Measurements from ENCODE around the gene SFXN4. TPM values are rescaled to one million over a fixed set of nuclear protein-coding genes. Genes with fewer than 3 reads are reported as not detected.

Gene SFXN4
- total and polyA plus RNA-seq, 2 of the 13 experiments (the other 11 are each of a cell fraction or from before 2014, with no cell fraction given): 47.7 to 64.9 TPM

GRCh38 chr10:119178372-119179119 lies 13.0 kb upstream of the SFXN4 start, which contains the start of gene PRDX3 (continued):
- TF ChIP-seq SMARCE1 (IDR thresholded peaks at IDR 0.05; ENCODE audit: borderline replicate concordance): no peak
- TF ChIP-seq DRAP1 (CRISPR knock-in tag; IDR thresholded peaks at IDR 0.05): peak; percentile 62; the same call in 1 of the 2 replicates
- TF ChIP-seq ATF5 (CRISPR knock-in tag; IDR thresholded peaks at IDR 0.05; ENCODE audit: low read depth): no peak
- peak; percentile 66 for TF ChIP-seq E2F1 (CRISPR knock-in tag; IDR thresholded peaks at IDR 0.05)
- peak; percentile 53; the same call in 1 of the 2 replicates for TF ChIP-seq ZMAT3 (CRISPR knock-in tag; conservative IDR thresholded peaks at IDR 0.05)
- no peak for TF ChIP-seq ZNF530 (CRISPR knock-in tag; IDR thresholded peaks at IDR 0.05; ENCODE audit: low read depth)
- 0 out of 2 replicates have a peak, but pooled peaks have one; percentile 15 for TF ChIP-seq FOXP4 (CRISPR knock-in tag; IDR thresholded peaks at IDR 0.05)
- TF ChIP-seq AGO2 (optimal IDR thresholded peaks at IDR 0.05; ENCODE audit: low read depth, low read length): peak; percentile 77
- peak; percentile 72; the same call in 1 of the 2 replicates for TF ChIP-seq KMT2A (CRISPR knock-in tag; IDR thresholded peaks at IDR 0.05)
- TF ChIP-seq SP4 (CRISPR knock-in tag; IDR thresholded peaks at IDR 0.05): peak; percentile 85
- no peak for TF ChIP-seq ZBTB3 (CRISPR knock-in tag; IDR thresholded peaks at IDR 0.05; ENCODE audit: borderline replicate concordance, low read depth)
- no peak; the same call in 1 of the 2 replicates for TF ChIP-seq ZNF761 (CRISPR knock-in tag; conservative IDR thresholded peaks at IDR 0.05)
- peak; percentile 51 for TF ChIP-seq ZNF350 (CRISPR knock-in tag; IDR thresholded peaks at IDR 0.05; ENCODE audit: borderline replicate concordance, low read depth)
- TF ChIP-seq PRDM10 (CRISPR knock-in tag; IDR thresholded peaks at IDR 0.05; ENCODE audit: low read depth): 0 out of 2 replicates have a peak, but pooled peaks have one; percentile 44
- peak; percentile 84 for TF ChIP-seq GATAD1 (CRISPR knock-in tag; IDR thresholded peaks at IDR 0.05)
- TF ChIP-seq ZNF207 (IDR thresholded peaks at IDR 0.05; ENCODE audit: borderline replicate concordance): no peak
- TF ChIP-seq ZNF17 (CRISPR knock-in tag; IDR thresholded peaks at IDR 0.05): no peak
